ENCODE measurements around the gene NOP10. TPM values are rescaled to one million over a fixed set of nuclear protein-coding genes. Genes with fewer than 3 reads are reported as not detected.
A peak's percentile ranks its signal among the peaks of the same experiment; 100 is the strongest.

Gene NOP10
- total RNA-seq, 1 experiment from 2014 or later: 162 TPM

DNA sequence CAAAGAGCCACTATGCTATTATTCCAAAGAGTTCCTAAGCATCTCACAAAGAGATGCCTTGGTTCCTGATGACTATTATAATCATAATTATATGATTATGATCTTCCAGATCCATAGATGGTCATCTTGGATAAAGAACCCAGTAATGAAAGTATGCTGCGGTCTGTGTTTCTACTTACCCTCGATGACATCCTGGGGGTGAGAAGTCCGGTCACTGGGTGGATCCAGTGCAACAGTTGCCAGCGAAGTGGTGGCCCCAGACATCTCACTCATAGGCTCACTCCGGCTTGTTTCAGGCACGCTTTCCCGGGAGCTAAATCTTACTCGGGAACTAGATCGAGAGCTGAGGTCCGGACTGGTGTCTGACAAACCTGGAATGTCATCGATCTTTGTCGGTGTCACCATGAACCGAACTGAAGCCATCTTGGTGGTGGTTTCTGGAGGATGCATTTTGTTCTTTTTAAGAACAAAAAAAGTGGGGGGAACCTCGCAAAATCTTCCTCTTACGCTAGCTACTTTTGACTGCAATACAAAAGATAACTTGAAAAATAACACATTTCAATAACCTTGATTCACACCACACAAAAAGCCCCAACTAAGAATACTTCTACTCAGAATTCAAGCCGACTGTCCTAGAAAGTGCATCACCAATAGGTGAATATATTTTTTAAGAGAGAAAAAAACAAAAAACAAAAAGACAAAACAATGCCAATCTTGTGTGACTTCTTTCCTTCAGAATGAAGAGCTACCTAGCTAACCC is 6.5 kb downstream of the NOP10 start:
- Histone ChIP-seq H3K36me3 (ENCODE audit: low read depth) (peaks cover 5% of the 10 kb centered on the region; the same call in 1 of the 2 replicates), H3K4me3 (peak overlapping the region; percentile 86), H3K9me2 (ENCODE audit: insufficient read depth) (no peaks in the 10 kb centered on the region), H3K4me2 (peak overlapping the region; percentile 93), H2AFZ (0 out of 2 replicates have a peak overlapping the region, but pooled peaks have one; percentile 78), H4K20me1 (ENCODE audit: insufficient read depth) (no peaks in the 10 kb centered on the region), H3K4me1 (replicated peaks; ENCODE audit: insufficient read depth) (peaks cover 34% of the 10 kb centered on the region), H3K27me3 (ENCODE audit: insufficient read depth, low read depth) (no peaks in the 10 kb centered on the region), H3K27ac (peak overlapping the region; percentile 89), H3K9me3 (ENCODE audit: insufficient read depth, low read depth) (no peaks in the 10 kb centered on the region), H3F3A (ENCODE audit: insufficient read depth, low read depth) (peaks cover 34% of the 10 kb centered on the region), H3K79me2 (ENCODE audit: low read depth) (peaks cover 11% of the 10 kb centered on the region)
- ChIA-PET POLR2A (ENCODE audit: unreplicated experiment) (interaction anchor here (0.5 kb wide), 1 partner anchor 18 kb away, joined by 4 read pairs; no protein-coding TSS in a partner anchor), CTCF (interaction anchor here (0.6 to 0.7 kb wide), 2 partner anchors 16 to 232 kb away, joined by 3 read pairs; no protein-coding TSS in a partner anchor)
- BruUV-seq (replicated peaks): no TSS peak
- intact Hi-C loops (cut with micrococcal nuclease; ENCODE audit: unreplicated experiment): loop anchor here (10.0 kb wide), 1 partner anchor 232 kb away; the partner anchor contains the start of genes EMC7 and PGBD4
- no peak for TF ChIP-seq EZH2 (IDR thresholded peaks at IDR 0.05; ENCODE audit: low read depth)
- TF ChIP-seq, protein P1, sequence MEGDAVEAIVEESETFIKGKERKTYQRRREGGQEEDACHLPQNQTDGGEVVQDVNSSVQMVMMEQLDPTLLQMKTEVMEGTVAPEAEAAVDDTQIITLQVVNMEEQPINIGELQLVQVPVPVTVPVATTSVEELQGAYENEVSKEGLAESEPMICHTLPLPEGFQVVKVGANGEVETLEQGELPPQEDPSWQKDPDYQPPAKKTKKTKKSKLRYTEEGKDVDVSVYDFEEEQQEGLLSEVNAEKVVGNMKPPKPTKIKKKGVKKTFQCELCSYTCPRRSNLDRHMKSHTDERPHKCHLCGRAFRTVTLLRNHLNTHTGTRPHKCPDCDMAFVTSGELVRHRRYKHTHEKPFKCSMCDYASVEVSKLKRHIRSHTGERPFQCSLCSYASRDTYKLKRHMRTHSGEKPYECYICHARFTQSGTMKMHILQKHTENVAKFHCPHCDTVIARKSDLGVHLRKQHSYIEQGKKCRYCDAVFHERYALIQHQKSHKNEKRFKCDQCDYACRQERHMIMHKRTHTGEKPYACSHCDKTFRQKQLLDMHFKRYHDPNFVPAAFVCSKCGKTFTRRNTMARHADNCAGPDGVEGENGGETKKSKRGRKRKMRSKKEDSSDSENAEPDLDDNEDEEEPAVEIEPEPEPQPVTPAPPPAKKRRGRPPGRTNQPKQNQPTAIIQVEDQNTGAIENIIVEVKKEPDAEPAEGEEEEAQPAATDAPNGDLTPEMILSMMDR (conservative IDR thresholded peaks at IDR 0.05): no peak
- no peak for DNase-seq

DNA sequence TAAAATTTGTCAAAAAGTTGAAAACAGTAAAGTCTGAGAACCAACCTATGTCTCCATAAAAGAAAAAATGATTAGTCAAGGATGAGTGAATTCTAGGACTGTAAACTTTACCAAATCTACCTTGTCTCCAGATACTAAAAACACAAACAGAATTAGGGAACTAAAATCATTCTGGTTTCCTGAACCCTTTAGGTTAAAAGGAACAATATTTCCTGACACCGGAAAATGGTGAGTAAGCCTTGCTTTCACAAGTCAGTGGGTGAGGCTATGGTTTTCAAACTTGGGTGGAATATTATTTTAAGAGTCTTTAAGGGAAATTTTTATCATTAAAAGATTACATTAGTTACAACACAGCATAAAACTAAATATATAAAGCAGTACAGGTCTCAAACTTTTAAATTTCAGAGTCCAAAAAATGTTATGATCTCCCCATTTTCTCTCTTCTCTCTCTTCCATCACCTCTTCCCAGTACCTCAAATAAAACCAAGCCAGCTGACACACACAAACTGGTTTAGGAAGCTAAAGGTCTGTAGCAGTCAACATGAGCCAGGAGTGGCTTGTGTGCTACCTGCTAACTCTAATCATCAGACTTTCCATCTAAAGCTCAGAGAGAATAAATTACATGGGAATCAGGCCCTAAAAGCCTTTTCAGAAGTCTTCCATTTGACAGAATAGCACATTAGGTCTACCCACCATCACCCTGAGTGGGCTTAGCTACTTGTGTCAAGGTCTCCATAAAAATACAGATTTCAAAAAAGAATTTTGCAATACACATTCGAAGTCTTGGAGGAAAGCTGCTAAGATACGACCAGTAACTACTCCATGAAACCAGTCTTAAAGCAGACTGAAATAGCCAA is 7.5 kb downstream of the NOP10 start:
- Histone ChIP-seq H2AFZ (no peak overlapping the region), H3K36me3 (ENCODE audit: low read depth) (peaks cover 5% of the 10 kb centered on the region; the same call in 1 of the 2 replicates), H3K4me1 (replicated peaks; ENCODE audit: insufficient read depth) (peaks cover 30% of the 10 kb centered on the region), H3K27me3 (ENCODE audit: insufficient read depth, low read depth) (no peaks in the 10 kb centered on the region), H3K4me3 (peak overlapping the region; percentile 86; the same call in 1 of the 2 replicates), H3K9me2 (ENCODE audit: insufficient read depth) (no peaks in the 10 kb centered on the region), H3K4me2 (peak overlapping the region; percentile 93), H4K20me1 (ENCODE audit: insufficient read depth) (no peaks in the 10 kb centered on the region), H3K9me3 (ENCODE audit: insufficient read depth, low read depth) (no peaks in the 10 kb centered on the region), H3K27ac (peak overlapping the region; percentile 89), H3F3A (ENCODE audit: insufficient read depth, low read depth) (peaks cover 34% of the 10 kb centered on the region), H3K79me2 (ENCODE audit: low read depth) (0 out of 2 replicates have a peak, but pooled peaks cover 4% of the 10 kb centered on the region)
- TF ChIP-seq, protein P1 (conservative IDR thresholded peaks at IDR 0.05): no peak
- no peak for TF ChIP-seq EZH2 (IDR thresholded peaks at IDR 0.05; ENCODE audit: low read depth)
- no TSS peak for BruUV-seq (replicated peaks)
- intact Hi-C loops (cut with micrococcal nuclease; ENCODE audit: unreplicated experiment): loop anchor here (2.0 to 10.0 kb wide), 2 partner anchors 17 to 231 kb away; partner anchors contain the start of genes EMC7 and PGBD4
- DNase-seq: no peak
- ChIA-PET POLR2A (ENCODE audit: unreplicated experiment) (no interaction called here), CTCF (interaction anchor here (0.6 to 0.7 kb wide), 2 partner anchors 15 to 231 kb away, joined by 3 read pairs; no protein-coding TSS in a partner anchor)

DNA sequence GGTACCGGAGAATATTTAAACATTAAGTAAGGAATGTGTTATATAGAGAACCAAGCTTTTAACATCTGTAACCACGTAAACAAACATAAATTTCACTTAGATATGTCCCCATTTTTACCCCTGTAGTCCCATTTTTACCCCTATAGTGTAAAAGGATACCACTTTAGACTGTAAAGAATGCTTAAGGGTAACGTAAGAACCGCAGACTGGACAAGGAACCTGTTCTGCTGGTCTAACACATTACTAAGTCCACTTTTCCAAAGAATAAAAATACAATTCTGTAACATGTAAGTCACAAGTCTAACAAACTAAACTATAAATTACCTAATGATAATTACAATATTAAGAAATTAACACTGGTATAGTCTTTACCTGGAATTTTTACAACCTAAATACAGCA is 8.3 kb downstream of the NOP10 start:
- ChIA-PET POLR2A (ENCODE audit: unreplicated experiment) (no interaction called here), CTCF (no interaction called here)
- Histone ChIP-seq H3K4me1 (replicated peaks; ENCODE audit: insufficient read depth) (peaks cover 30% of the 10 kb centered on the region), H3K9me3 (ENCODE audit: insufficient read depth, low read depth) (no peaks in the 10 kb centered on the region), H2AFZ (no peak overlapping the region), H3K27me3 (ENCODE audit: insufficient read depth, low read depth) (no peaks in the 10 kb centered on the region), H3K36me3 (ENCODE audit: low read depth) (no peaks in the 10 kb centered on the region), H4K20me1 (ENCODE audit: insufficient read depth) (no peaks in the 10 kb centered on the region), H3K4me3 (peak overlapping the region; percentile 86; the same call in 1 of the 2 replicates), H3K27ac (peak overlapping the region; percentile 89), H3K79me2 (ENCODE audit: low read depth) (0 out of 2 replicates have a peak, but pooled peaks cover 4% of the 10 kb centered on the region), H3K9me2 (ENCODE audit: insufficient read depth) (no peaks in the 10 kb centered on the region), H3K4me2 (peak overlapping the region; percentile 93), H3F3A (ENCODE audit: insufficient read depth, low read depth) (peaks cover 31% of the 10 kb centered on the region)
- no TSS peak for BruUV-seq (replicated peaks)
- peak in 1 of 2 experiments; percentile 69 for DNase-seq
- TF ChIP-seq, protein P1 (conservative IDR thresholded peaks at IDR 0.05): no peak
- no peak for TF ChIP-seq EZH2 (IDR thresholded peaks at IDR 0.05; ENCODE audit: low read depth)
- intact Hi-C loops (cut with micrococcal nuclease; ENCODE audit: unreplicated experiment): loop anchor here (2.0 to 10.0 kb wide), 2 partner anchors 16 to 230 kb away; partner anchors contain the start of genes EMC7 and PGBD4

Data from PC-9 (cell line).